ENCODE measurements around the gene SORBS2. TPM values are rescaled to one million over a fixed set of nuclear protein-coding genes. Genes with fewer than 3 reads are reported as not detected.

SORBS2 gene
- total and polyA plus RNA-seq, 2 of the 8 experiments (the other 6 are each of a cell fraction or from before 2014, with no cell fraction given): 73.0 to 87.1 TPM

- no peak overlapping the region for H3K27ac ChIP-seq (ENCODE audit: low read depth, low read length)
- no peak overlapping the region for H2BK12ac ChIP-seq (ENCODE audit: low read depth, low read length)
- no peak overlapping the region for H3K4ac ChIP-seq (replicated peaks; ENCODE audit: insufficient read length, low read depth, low read length)
- peaks cover 0 to 2% (median 0%) of the 10 kb centered on the region in 4 experiments; a peak in 1 of 7 replicates for H3K4me1 ChIP-seq (replicated peaks in 1 of 4; ENCODE audit: control insufficient read depth in 3 of 4, insufficient read depth in 4 of 4, low read length in 3 of 4)
- no peak overlapping the region for H4K8ac ChIP-seq (ENCODE audit: extremely low read depth, insufficient read depth, low read length)
- no peak overlapping the region for H2AFZ ChIP-seq (ENCODE audit: low read length)
- 0 out of 4 replicates have a peak, but pooled peaks cover 0 to 2% of the 10 kb centered on the region in 2 experiments for H3K9me3 ChIP-seq (ENCODE audit: insufficient read depth in 2 of 2, low read depth in 1 of 2, low read length in 1 of 2)
- H2BK120ac ChIP-seq (replicated peaks; ENCODE audit: low read depth, low read length): no peak overlapping the region
- H3K23ac ChIP-seq (ENCODE audit: insufficient read length): no peak overlapping the region
- H3K4me3 ChIP-seq (ENCODE audit: extremely low read depth in 1 of 4, insufficient read depth in 2 of 4, low read depth in 3 of 4, low read length in 4 of 4): no peak overlapping the region
- H2BK5ac ChIP-seq (ENCODE audit: low read depth, low read length): no peak overlapping the region
- H3K79me1 ChIP-seq (ENCODE audit: low read depth, low read length): no peaks in the 10 kb centered on the region
- ChIA-PET POLR2A (ENCODE audit: partially characterized antibody) (interaction anchor here (1.0 kb wide), 1 partner anchor 10 kb away, joined by 3 read pairs; no protein-coding TSS in a partner anchor), CTCF (ENCODE audit: partially characterized antibody) (no interaction called here)
- H3K18ac ChIP-seq (ENCODE audit: extremely low read depth, low read length): no peak overlapping the region
- no peaks in the 10 kb centered on the region for H4K20me1 ChIP-seq (replicated peaks in 1 of 2; ENCODE audit: control insufficient read depth in 1 of 2, insufficient read depth in 2 of 2, low read length in 2 of 2)
- H4K91ac ChIP-seq (replicated peaks; ENCODE audit: insufficient read length, low read length): no peak overlapping the region
- WGBS, 2 experiments (ENCODE audit: extremely low coverage in 1 of 2, insufficient coverage in 1 of 2, insufficient read length in 1 of 2, insufficient replicate concordance in 2 of 2, low coverage in 1 of 2, low lambda C conversion rate in 2 of 2, missing lambda C conversion rate in 1 of 2): 94% methylated on average over 9 of the region's 9 CpGs; no CpG with 5 or more reads in 1 of the 2 experiments
- no peak overlapping the region for H2AK5ac ChIP-seq (ENCODE audit: low read depth, low read length)
- H2BK15ac ChIP-seq (ENCODE audit: low read length): no peak overlapping the region
- no peaks in the 10 kb centered on the region for H3K79me2 ChIP-seq (ENCODE audit: control insufficient read depth in 1 of 2, insufficient read depth in 2 of 2, low read length in 2 of 2)
- no peak overlapping the region for H2BK20ac ChIP-seq (ENCODE audit: low read length)
- H3K23me2 ChIP-seq (ENCODE audit: low read depth, low read length): no peaks in the 10 kb centered on the region
- no peaks in the 10 kb centered on the region; a peak in 1 of 8 replicates for H3K36me3 ChIP-seq (ENCODE audit: control insufficient read depth in 2 of 4, insufficient read depth in 4 of 4, low read length in 3 of 4)
- H3K27me3 ChIP-seq (replicated peaks in 1 of 4; ENCODE audit: control insufficient read depth in 3 of 4, extremely low read depth in 1 of 4, insufficient read depth in 3 of 4, low read length in 3 of 4): no peaks in the 10 kb centered on the region
- H3K14ac ChIP-seq (ENCODE audit: insufficient read length): no peak overlapping the region
- no peak overlapping the region for H4K5ac ChIP-seq (ENCODE audit: insufficient read length, low read depth, low read length)
- no peak for DNase-seq (ENCODE audit: low read depth in 1 of 2, low spot score in 2 of 2)
- no peak overlapping the region for H3K56ac ChIP-seq (replicated peaks; ENCODE audit: insufficient read length, low read depth, low read length)
- H3K9ac ChIP-seq (replicated peaks in 1 of 4; ENCODE audit: extremely low read depth in 1 of 4, low read depth in 3 of 4, low read length in 3 of 4): no peak overlapping the region
- no peak overlapping the region for H3K4me2 ChIP-seq (ENCODE audit: insufficient read depth in 1 of 2, low read depth in 2 of 2, low read length in 2 of 2)
- no peak for FAIRE-seq
- TF ChIP-seq MAX (IDR thresholded peaks at IDR 0.05): peak; percentile 22; the same call in 1 of the 2 replicates
Measured at GRCh38 chr4:185689407-185689806, 122.6 kb downstream of the SORBS2 start.
